HG03521 (cell line): ENCODE results near the gene LAMC3.

Source experiments
- ATAC-seq: cut with Tn5 transposase; IDR thresholded peaks from one replicate; pipeline ENCODE4 v1.9.1; 2021; ENCODE audit warnings: mild to moderate bottlenecking, moderate library complexity; ENCODE audit not compliant: unreplicated experiment

LAMC3 gene

DNA sequence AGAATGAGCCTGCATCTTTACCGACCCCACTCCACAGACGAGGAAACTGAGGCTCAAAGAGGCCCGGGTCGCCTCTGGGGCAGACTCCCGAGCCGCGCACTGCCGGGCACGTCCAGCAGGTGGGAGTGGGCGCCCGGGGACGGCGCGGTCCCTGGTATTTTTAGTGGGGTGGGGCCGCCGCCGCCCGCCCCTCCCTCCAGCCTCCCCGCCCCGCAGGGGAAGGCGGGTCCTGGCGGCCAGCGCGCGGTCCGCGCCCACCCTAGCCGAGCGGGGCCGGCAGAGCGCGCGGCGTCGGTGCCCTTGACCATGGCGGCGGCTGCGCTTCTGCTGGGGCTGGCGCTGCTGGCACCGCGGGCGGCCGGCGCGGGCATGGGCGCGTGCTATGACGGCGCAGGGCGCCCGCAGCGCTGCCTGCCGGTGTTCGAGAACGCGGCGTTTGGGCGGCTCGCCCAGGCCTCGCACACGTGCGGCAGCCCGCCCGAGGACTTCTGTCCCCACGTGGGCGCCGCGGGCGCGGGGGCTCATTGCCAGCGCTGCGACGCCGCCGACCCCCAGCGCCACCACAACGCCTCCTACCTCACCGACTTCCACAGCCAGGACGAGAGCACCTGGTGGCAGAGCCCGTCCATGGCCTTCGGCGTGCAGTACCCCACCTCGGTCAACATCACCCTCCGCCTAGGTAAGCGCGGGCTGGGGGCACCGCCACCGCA, at the start of gene LAMC3:
LAMC3 (plus strand) TSS at position 266 of the 710 bp plus-strand sequence; CDS start at position 307, 41 bp downstream.
- no peak for ATAC-seq

DNA sequence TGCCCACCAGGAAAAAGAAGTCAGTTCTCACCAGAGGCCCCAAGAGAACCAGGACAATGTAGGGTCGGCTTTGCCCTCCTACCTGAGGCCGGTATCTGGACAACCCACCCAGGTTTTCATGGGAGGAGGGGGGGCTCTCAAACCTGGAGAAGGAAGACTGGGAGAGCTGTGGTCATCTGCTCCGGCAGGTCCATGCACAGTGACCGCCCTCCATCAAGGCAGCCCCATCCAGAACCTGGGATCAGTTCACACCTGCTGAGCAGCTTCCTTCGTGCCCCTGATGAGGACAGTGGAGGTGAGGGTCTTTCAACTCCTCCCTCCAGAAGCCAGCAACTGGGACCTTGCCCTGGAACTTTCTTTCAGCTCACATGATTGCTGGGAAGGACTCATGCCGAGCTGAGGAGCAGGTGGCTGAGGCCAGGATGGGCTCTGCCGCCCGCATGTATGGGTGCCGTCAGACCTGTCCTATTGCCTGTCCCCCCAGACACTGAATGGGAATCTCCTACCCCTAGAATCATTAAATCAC, 49.1 kb upstream of the LAMC3 start:
- no peak for ATAC-seq

DNA sequence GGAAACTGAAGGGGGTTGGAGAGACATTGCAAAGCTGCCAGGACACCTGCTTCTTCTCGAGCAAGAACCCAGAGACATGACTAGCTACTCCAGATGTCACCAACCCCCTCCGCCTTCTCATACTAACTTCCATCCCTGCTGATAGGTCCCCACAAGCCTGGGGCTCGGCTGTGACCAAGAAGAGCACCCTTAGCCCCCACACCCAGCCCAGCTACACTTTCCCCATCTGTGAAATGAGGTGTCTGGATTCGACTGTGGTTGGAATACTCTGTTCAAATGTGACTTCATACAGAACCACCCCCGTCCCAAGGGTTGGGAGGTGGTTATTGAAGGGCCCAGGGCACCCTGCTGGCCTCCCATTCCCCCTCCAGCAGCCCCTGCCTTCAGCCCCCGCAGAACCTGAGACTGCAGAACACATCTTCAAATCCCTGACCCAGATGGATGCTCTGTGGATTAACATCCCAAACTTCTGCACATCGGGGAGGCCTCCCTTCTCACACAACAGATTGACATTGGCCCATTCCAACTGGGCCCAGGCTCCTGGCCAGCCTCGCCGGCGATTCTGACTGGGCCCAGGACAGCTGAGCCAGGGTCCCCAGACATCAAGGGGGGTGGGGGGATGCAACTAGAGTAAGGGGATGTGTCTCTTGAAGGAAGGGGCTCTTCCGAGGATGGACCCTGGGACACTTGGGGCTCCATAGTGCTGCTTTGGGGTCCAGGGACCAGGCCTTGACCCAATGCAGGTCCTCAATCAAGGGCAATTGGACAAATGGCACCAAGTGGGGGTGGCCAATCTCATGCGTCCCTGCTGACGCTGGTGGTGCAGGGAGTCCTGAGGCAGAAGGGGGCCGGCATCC, 48.2 kb upstream of the LAMC3 start:
- ATAC-seq: no peak

DNA sequence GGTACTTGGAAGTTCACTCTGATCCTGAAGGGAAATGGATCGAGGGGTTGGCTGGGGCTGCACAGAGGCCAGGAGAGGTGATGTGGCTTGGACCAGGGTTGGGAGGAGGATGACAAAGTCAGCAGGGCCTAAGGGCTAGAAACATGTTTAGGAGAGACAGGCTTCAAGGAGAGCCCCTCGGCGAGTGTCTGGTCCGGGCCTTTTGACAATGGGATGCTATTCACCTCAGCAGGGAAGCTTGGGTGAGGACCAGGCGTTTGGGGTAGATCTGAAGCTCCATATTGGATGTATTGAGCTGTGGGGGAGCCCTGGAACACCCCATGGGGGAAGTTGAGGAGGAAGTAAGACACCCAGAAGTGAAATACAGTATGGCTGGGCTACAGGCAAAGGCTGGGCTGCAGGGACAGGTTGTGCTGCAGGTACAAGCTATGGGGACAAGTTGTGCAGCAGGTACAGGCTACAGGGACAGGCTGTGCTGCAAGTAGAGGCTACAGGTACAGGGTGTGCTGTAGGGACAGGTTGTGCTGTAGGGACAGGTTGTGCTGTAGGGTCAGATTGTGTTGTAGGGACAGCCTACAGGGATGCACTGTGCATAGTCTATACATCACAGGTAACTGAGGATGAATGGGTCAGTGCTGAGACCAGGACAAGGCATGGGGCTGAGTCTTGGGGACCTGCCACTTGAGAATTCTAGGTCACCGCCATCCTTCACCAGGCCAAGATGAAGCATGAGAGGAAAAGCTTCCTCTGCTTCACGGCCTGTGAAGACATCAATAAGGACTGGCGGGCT, 47.3 kb upstream of the LAMC3 start:
- no peak for ATAC-seq

DNA sequence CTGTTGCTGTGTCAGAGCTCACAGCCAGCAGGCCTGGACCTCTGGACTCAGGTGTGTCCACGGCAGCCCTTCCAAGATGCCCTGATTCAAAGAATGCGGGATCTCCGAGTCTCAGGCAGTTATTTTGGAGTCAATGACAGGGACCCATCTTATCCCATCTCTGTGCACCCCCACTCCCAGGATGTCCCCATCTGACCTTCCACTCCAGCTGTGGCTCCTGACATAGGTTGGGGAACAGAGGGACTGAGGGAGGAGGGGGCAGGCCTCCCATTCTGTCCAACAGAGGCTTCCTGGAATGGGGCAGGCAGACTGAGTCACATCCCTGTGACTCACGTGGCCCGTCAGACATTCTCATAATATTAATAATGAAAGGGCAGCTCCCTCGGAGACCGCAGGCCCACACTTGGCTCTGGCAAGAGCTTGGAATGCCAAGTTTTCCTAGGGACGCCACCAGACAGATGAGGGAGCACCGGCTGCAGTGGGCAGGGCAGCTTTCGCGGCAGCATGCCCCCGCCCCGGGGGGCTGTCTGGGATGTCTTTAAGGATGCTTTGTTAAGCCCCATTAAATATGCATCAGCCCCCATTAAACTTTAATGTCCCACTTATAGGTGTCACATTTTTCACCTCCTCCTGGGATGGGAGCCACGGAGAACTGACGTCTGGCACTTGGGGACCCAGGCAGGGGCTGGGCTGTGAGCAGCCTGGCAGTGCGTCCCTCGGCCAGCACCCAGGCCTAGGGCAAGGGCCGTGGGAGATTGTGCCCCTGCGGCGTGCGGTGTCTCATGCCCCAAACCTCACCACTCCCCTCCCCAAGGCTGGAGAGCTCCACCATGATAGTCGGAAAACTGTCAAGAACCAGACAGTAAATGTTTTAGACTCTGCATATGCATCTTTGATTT, 46.3 kb upstream of the LAMC3 start:
- no peak for ATAC-seq

DNA sequence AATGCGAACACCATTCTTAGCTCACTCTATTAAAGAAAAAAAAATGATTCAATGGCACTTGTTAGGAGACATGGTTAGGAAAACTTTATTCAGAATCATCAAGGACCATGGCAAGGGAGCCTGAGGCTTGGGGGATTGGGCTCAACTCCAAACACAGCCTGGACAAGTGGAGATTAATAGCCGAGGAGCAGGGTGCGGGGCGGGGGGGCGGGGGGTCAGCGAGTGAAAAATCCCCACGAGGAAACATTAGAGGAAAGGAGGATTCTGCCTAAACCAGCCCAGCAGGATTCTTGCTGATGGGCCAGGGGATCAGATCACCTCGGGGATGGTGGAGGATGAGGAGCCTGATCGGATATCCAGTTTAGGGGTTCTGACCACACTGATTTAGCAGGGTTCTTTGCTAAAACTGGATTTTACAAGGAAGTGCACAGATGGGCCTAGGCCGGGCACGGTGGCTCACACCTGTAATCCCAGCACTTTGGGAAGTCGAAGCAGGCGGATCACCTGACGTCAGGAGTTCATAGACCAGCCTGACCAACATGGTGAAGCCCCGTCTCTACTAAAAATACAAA, 45.6 kb upstream of the LAMC3 start:
- ATAC-seq: no peak

DNA sequence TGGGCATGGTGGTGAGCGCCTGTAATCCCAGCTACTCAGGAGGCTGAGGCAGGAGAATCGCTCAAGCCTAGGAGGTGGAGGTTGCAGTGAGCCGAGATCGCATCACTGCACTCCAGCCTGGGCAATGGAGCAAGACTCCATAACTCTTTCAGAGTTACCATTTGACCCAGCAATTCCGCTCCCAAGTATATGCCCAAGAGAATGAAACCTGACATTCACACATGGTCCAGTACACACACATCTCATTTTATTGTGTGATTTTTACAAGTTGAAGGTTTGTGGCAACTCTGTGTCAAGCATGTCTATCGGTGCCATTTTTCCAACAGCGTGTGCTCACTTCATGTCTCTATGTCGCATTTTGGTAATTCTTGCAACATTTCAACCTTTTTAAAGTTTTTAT, 45.1 kb upstream of the LAMC3 start:
- no peak for ATAC-seq

DNA sequence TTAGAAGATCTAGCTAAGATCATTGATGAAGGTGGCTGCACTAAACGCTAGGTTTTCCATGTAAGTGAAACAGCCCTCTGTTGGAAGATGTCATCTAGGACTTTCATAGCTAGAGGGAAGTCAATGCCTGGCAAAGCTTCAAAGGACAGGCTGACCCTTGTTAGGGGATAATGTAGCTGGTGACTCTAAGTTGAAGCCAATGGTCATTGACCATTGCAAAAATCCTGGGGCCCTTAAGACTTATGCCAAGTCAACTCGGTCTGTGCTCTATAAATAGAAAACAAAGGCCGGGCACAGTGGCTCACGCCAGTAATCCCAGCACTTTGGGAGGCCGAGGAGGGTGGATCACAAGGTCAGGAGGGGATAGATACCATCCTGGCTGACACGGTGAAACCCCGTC, 43.3 kb upstream of the LAMC3 start:
- no peak for ATAC-seq

DNA sequence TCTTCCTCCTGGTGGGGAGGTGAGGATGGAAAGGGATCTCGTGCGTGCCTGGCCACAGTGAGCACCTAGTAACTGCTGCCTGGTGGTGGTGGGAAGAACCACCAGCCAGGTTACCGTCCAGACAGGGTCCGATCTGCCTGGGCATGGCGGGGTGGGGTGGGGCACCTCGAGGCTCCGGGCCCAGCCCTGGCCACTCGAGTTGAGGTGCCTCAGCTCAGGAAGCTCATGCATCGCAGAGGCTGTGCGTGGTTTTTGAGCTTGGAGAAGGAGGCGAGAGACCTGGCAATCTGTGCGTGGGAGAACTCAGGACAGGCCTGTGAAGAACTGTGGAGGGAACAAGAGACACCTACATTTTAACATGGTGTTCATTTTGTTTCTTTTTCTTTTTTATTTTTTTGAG, 38.9 kb upstream of the LAMC3 start:
- no peak for ATAC-seq

DNA sequence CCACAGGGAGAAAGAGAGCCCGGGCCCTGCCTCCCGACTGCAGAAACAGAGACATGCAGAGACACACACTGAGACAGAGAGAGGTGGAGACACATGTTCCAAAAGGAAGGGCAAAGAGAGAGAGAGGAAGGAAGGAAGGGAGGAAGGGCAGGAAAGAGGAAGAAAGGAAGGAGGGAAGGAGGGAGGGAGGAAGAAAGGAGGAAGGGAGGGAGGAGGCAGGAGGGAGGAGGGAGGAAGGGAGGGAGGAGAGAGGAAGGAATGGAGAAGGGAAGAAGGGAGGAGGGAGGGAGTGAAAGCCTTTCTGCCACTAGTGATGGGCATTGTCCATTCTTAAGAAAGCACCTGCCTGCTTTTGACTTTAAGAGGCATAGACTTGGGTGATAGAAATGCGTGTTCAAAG, 38.1 kb upstream of the LAMC3 start:
- no peak for ATAC-seq

DNA sequence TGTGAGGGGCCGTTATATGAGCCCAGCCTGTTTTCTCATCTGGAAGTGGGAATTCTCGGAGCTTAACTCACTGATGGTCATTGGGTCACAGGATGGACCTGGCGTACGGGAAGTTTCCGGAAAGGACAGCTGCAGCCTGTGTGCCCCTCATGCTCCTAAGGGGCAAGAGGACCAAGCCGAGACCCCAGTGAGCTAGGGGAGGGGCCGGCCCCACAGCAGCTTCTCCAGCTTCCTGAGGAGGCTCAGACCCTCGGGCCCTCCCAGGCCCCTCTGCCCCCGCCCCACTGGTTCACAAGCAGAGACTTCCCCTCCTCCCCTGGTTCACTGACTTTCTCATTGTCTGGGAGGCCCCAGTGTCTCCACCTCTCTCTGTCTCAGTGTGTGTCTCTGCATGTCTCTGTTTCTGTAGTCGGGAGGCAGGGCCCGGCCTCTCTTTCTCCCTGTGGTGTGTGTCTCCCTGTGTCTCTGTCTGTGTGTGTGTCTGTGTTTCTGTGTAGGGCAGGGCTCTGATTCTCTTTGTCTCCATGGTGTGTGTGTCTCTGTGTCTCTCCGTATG, 37.6 kb upstream of the LAMC3 start:
- no peak for ATAC-seq

DNA sequence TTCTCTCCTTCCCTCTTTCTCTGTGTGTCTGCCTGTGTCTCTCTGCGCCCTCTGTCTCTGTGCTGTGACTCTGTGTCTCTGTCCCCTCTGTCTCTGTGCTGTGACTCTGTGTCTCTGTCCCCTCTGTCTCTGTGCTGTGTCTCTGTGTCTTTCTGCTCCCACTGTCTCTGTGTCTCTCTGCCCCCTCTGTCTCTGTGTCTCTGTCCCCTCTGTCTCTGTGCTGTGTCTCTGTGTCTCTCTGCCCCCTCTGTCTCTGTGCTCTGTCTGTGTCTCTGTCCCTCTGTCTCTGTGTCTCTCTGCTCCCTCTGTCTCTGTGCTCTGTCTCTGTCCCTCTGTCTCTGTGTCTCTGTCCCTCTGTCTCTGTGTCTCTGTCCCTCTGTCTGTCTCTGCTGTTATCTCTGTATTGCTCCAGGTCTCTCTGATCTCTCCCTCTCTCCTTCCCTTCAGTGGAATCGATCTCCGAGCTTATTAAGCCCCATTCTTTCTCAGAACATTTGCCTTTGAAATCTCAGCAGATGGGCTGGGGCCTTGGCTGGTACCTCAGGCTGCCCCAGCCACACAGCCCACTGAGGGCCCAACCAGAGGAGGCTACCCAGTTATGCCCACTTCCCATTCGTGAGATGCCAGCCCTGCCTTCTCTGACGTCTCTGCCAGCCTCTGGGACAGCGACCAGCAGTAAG, 36.6 kb upstream of the LAMC3 start:
- no peak for ATAC-seq

DNA sequence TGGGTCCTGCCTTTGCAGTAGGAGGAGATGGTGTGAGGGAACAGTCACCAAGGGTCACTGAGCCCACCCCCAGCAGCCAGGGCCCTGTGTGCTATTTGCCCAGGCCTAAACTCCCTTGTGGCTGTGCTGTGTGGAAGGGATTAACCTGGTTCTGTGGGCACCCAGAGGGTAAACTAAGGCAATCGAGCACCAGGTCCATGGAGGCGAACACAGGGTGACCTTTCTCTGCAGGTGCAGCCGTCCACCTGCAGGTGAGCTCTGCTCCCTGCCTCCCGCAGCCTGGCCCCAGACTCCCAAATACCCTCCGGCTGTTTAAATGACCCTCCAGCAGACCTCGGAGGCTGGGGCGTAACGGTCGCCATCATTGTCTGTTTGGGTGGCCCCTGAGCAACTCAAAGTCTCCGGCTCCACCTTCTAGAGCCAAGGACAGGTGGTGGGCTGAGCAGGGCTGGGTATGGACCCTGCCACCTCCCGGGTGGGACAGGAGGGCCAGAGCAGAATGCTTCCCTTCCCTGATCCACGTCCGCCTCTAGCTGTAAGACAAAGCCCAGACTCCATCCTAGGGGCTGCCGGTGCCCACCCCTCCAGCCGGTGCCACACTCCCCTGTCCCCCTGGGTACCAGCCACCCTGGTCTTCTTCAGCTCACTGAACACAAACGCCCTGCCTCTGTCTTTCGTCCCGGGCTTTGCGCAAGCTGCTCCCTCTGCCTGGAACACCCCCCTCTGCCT, 35.9 kb upstream of the LAMC3 start:
- no peak for ATAC-seq

DNA sequence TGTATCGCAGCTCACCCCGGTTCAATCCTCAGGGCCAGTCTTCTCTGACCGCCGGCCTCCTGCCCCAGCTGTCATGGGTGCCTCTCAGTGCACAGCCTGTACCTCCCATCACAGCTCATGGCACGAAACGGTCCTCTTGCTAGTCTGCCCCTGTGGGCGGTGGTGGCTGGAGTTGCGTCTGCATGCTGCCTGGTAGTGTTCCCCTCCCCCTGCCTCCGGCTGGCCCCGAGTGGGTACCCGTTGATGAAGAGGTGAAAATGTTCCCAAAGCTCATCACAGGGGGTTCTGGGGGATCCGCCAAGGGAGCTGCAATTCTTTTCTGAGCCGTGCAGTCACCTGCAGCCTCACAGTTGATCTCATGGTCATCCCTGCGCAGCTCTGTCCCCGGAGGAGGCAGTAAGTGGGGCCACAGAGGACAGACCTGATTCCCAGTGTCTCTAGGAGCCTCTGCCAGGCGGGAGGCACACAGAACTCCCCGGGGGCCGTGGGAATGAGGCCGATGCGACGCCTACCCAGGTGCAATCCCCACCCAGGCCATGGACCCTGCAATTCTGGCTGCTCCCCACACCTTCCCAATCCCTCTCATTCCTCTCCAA, 35.2 kb upstream of the LAMC3 start:
- ATAC-seq: no peak

DNA sequence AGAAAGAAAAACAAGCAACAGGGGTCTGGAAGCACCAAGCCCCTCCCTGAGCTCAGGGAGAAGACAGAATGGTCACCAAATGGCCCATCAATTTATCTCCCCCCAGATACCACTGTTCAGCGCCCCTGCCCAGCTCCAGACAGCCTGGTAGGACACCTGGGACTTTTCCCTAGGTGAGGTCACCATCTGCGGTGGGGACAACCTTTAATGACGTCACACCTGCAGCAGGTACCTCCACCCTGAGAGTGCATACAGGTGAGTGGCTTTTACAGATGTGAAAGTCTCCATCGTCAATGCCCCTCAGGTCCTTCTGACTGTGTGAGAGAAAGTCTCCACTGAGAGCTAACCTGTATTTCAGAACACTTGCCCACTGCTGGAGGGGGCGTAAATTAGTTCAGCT, 34.3 kb upstream of the LAMC3 start:
- no peak for ATAC-seq

DNA sequence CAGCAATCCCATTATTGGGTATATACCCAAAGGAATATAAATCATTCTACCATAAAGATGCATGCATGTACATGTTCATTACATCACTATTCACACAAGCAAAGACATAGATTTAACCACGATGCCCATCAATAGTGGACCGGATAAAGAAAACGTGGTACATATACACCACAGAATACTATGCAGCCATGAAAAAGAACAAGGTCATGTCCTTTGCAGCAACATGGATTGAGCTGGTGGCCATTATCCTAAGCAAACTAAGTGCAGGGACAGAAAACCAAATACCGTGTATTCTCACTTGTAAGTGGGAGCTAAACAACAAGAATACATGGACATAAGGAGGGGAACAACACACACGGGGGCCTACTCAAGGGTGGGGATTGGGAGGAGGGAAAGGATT, 33.8 kb upstream of the LAMC3 start:
- no peak for ATAC-seq

DNA sequence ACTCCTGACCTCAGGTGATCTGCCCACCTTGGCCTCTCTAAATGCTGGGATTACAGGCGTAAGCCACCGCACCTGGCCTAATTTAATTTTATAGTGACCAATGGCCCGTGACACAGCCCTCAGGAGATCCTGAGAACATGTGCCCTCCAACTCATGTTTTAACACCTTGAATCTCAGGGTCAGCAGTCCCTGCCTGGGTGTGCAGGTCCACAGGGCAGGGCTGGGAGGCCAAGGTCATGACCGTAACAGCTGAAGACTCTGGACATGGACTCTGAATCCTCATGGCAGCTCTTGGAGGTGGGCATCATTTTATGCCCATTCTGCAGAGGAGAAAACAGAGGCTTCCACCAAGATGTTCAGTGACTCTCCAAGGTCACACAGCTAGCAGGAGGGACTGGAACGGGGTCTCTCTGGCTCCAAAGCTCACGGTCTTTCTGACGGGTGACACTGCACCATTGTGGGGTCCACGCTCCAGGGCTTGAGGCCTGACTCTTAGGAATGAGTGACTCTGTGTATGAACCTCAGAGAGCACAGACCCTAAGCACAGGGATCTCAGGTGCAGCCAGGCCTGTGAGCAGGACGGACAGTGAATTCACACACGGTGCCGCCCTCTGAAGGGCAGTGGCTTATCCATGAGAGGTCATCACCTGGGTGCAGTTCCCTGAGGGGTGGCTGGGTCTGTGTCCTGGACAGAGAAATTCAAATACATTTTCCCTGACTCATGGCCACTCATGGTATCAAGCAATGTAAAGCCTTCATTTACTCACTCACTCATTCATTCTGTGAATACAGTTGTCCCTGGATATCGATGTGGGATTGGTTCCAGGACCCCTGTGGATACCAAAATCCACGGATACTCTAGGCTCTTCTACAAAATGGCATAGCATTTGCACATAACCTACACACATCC, 32.8 kb upstream of the LAMC3 start:
- ATAC-seq: no peak
